Activated naive CD8-positive, alpha-beta T cell treated with anti-CD3 and anti-CD28 coated beads, Interleukin-2, amount 10 ng/mL, durations not matched to agents 7 days and 5 days (primary cell): ENCODE measurements around the gene ZNF629. TPM values are rescaled to one million over a fixed set of nuclear protein-coding genes. Genes with fewer than 3 reads are reported as not detected.

Source experiments
- ATAC-seq: fragments of 150-1000 bp; cut with Tn5 transposase; one replicate; pipeline ENCODE4 v1.10.0; 2021; ENCODE audit warnings: low read depth, moderate library complexity
- POLR2A ChIA-PET: fragments of 350-600 bp; sonication (Branson Sonifier 250); formaldehyde crosslinking; loops from one replicate; lab custom pipeline; 2021; ENCODE audit warnings: antibody characterized with exemption; lab: Charles Lee
- DNase-seq: peaks from one replicate; pipeline ENCODE4 v3.0.0; 2021
- H3K27ac Mint-ChIP-seq: one replicate; pipeline ENCODE4 v1.8.0; 2022; ENCODE audit warnings: mild to moderate bottlenecking, mixed read lengths
- H3K27me3 Mint-ChIP-seq: one replicate; pipeline ENCODE4 v1.8.0; 2022; ENCODE audit warnings: mild to moderate bottlenecking, moderate library complexity, mixed read lengths
- H3K36me3 Mint-ChIP-seq: one replicate; pipeline ENCODE4 v1.8.0; 2021; ENCODE audit warnings: mild to moderate bottlenecking, mixed read lengths
- H3K4me1 Mint-ChIP-seq: one replicate; pipeline ENCODE4 v1.8.0; 2021; ENCODE audit warnings: mixed read lengths
- H3K4me3 Mint-ChIP-seq: one replicate; pipeline ENCODE4 v1.8.0; 2022; ENCODE audit warnings: mild to moderate bottlenecking, moderate library complexity, mixed read lengths
- H3K9me3 Mint-ChIP-seq: one replicate; pipeline ENCODE4 v1.8.0; 2021; ENCODE audit warnings: mixed read lengths
- total RNA-seq, 2 experiments: library from RNA; stranded (reverse); gene quantifications; one replicate each; pipeline ENCODE4 v1.2.3, GENCODE V29; 2021

Gene ZNF629
- total RNA-seq, 2 experiments from 2014 or later = 5.2 to 6.0 TPM

DNA sequence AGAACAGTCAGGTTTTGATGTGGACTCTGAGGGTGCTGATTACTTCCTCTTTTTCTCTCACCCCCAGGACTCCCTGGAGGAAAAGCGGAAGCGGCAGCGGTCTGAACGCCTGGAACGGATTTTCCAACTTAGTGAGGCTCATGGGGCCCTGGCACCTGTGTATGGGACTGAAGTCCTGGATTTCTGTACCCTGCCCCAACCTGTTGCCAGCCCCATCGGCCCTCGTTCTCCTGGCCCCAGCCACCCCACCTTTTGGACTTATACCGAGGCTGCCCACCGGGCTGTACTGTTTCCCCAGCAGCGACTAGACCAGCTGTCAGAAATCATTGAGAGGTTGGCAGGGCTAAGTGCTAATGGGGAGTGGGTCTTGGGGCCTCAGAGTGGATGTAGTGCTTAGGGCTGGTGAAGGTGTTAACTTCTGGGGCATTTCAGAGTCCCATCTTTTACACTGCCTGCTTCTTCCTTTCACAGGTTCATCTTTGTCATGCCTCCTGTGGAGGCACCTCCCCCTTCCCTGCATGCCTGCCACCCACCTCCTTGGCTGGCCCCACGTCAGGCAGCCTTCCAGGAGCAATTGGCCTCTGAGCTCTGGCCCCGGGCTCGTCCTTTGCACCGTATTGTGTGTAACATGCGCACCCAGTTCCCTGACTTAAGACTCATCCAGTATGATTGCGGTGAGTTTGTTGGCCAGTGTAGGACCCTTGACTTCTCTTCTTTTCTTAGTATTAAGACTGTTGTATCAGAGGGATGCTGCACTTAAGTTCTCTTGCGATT lies 57.9 kb downstream of the ZNF629 start:
- no peak for DNase-seq
- no peak overlapping the region for H3K4me3 Mint-ChIP-seq
- no peak for ATAC-seq
- peaks cover 6% of the 10 kb centered on the region for H3K4me1 Mint-ChIP-seq
- H3K27me3 Mint-ChIP-seq = no peaks in the 10 kb centered on the region
- POLR2A ChIA-PET = no interaction called here
- peaks cover 30% of the 10 kb centered on the region for H3K36me3 Mint-ChIP-seq
- H3K9me3 Mint-ChIP-seq = no peaks in the 10 kb centered on the region
- peak overlapping the region; percentile 45 for H3K27ac Mint-ChIP-seq

Other genes starting within 250 kb of the ZNF629 start
- 10 to 100 TPM; 20.9 to 23.3 TPM for gene ZNF764, start 228.8 kb downstream of the ZNF629 start, total RNA-seq
- gene ZNF688, start 215.5 kb downstream of the ZNF629 start, total RNA-seq = 10 to 100 TPM; 17.8 to 18.3 TPM
- gene ZNF785, start 201.5 kb downstream of the ZNF629 start, total RNA-seq = 10 to 100 TPM; 22.3 to 24.8 TPM
- 10 to 100 TPM; 12.7 to 14.4 TPM for gene ZNF689, start 176.8 kb downstream of the ZNF629 start, total RNA-seq
- gene PRR14, start 136.2 kb downstream of the ZNF629 start, total RNA-seq = 10 to 100 TPM; 89.7 to 97.1 TPM
- gene FBRS, start 128.8 kb downstream of the ZNF629 start, total RNA-seq = 100 to 1,000 TPM; 140 to 143 TPM
- gene SRCAP, start 88.0 kb downstream of the ZNF629 start, total RNA-seq = 10 to 100 TPM; 89.4 to 92.2 TPM
- 10 to 100 TPM; 48.2 to 48.9 TPM for gene PHKG2, start 38.8 kb downstream of the ZNF629 start, total RNA-seq
- gene CFAP119, start 25.1 kb downstream of the ZNF629 start, total RNA-seq = 1 to 10 TPM; 4.4 TPM
- 100 to 1,000 TPM in 1 of 2 experiments, 10 to 100 TPM in 1; 94.7 to 105 TPM for gene RNF40, start 24.9 kb downstream of the ZNF629 start, total RNA-seq
- gene BCL7C, start 106.9 kb upstream of the ZNF629 start, total RNA-seq = 10 to 100 TPM; 31.1 to 31.8 TPM
- under 1 TPM; 0.19 to 0.37 TPM for gene CTF1, start 109.4 kb upstream of the ZNF629 start, total RNA-seq
- gene FBXL19, start 136.4 kb upstream of the ZNF629 start, total RNA-seq = 10 to 100 TPM; 20.1 to 24.4 TPM
- gene ORAI3, start 161.9 kb upstream of the ZNF629 start, total RNA-seq = 10 to 100 TPM; 24.6 to 25.8 TPM
- gene SETD1A, start 170.5 kb upstream of the ZNF629 start, total RNA-seq = 10 to 100 TPM; 27.6 to 33.4 TPM
- gene HSD3B7, start 198.0 kb upstream of the ZNF629 start, total RNA-seq = 10 to 100 TPM in 1 of 2 experiments, 1 to 10 TPM in 1; 8.5 to 10.9 TPM
- 1 to 10 TPM; 3.1 to 3.5 TPM for gene STX1B, start 223.4 kb upstream of the ZNF629 start, total RNA-seq
- gene STX4, start 246.4 kb upstream of the ZNF629 start, total RNA-seq = 10 to 100 TPM; 82.8 to 84.8 TPM